Prostate gland (tissue), 2 donors: Measurements from ENCODE around the gene LRCH4.

Experiments
- POLR2A ChIP-seq: fragments of 450-650 bp; IDR thresholded peaks from one replicate; pipeline ENCODE4 v1.6.1; 2016; ENCODE audit warnings: antibody characterized with exemption, mild to moderate bottlenecking
- POLR2AphosphoS5 ChIP-seq: sonication (generic); formaldehyde crosslinking; IDR thresholded peaks from one replicate; pipeline ENCODE4 v1.6.1; 2017; ENCODE audit warnings: antibody characterized with exemption
- TF ChIP-seq, protein P1 (sequence below), 4 experiments: fragments of 200-600 bp in 2 of 4; fragments of 450-650 bp in 2 of 4; sonication (generic) in 2 of 4; IDR thresholded peaks; 1 replicate in 3 of 4; 2 replicates in 1 of 4; pipeline ENCODE4 v1.5.1; 2016 to 2019; ENCODE audit warnings: antibody characterized with exemption in 4 of 4, mild to moderate bottlenecking in 2 of 4, moderate library complexity in 2 of 4

DNA sequence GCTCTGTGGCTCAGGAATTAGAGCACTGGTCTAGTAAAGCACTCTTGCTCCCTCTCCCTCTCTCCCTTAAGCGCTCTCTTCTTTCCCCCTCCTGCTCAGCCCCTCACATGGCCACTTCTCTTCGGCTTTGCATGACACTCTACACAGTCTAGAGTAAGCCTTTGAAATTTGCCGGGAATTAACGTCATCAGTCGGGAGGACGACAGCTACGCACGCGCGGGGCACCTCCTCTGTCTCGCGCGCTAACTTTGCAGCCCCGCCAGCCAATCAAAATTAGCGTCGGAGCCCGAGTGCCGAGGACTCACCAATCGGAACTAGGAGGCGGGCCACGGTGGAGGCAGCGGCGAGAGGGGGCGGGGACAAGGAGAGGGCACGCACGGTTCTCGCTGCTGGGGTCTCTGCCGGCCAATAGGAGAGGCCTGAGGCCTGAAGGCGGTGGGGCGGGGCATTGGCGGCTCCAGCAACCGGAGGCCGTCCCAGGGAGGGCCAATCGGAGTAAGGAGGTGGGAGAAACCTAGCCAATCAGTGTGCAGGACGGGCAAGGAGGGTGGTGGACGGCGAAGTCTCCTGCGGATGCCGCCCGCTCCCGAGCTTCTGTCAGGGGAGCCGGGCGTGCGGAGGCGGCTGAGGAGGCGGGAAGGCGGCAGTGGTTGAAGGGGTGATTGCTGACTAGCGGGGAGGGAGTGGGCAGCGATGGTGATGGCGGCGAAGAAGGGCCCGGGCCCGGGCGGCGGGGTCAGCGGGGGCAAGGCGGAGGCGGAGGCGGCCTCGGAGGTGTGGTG lies 47.1 kb downstream of the LRCH4 start, which contains the start of gene AGFG2:
- peak; percentile 97 for TF ChIP-seq POLR2A
- peak; percentile 97 for TF ChIP-seq POLR2AphosphoS5
- TF ChIP-seq, protein P1, sequence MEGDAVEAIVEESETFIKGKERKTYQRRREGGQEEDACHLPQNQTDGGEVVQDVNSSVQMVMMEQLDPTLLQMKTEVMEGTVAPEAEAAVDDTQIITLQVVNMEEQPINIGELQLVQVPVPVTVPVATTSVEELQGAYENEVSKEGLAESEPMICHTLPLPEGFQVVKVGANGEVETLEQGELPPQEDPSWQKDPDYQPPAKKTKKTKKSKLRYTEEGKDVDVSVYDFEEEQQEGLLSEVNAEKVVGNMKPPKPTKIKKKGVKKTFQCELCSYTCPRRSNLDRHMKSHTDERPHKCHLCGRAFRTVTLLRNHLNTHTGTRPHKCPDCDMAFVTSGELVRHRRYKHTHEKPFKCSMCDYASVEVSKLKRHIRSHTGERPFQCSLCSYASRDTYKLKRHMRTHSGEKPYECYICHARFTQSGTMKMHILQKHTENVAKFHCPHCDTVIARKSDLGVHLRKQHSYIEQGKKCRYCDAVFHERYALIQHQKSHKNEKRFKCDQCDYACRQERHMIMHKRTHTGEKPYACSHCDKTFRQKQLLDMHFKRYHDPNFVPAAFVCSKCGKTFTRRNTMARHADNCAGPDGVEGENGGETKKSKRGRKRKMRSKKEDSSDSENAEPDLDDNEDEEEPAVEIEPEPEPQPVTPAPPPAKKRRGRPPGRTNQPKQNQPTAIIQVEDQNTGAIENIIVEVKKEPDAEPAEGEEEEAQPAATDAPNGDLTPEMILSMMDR (IDR thresholded peaks at IDR 0.05): peak in 1 of 4 experiments; percentile 24
